ENCODE data around the gene SP3. TPM values are rescaled to one million over a fixed set of nuclear protein-coding genes. Genes with fewer than 3 reads are reported as not detected.

SP3 gene
- total RNA-seq (2021; ENCODE audit: unreplicated experiment) (80.2 TPM), Bru-seq, nascent RNA (percentile 98 among the genes with signal in this experiment), BruChase-seq, experiment 1, labeled RNA remaining after a 2-hour chase (percentile 97 among the genes with signal in this experiment), BruChase-seq, experiment 2, labeled RNA remaining after a 6-hour chase (percentile 93 among the genes with signal in this experiment)
- polyA plus RNA-seq (2012; ENCODE audit: insufficient read length), result 40.3 TPM
- long read RNA-seq, full-length matches to known transcripts, result 181 of 255 reads
- long read RNA-seq, partial matches to known transcripts, result 35 of 255 reads
- long read RNA-seq, other reads (novel, unspliced or antisense), result 39 of 255 reads

GRCh38 chr2:173965372-173966025, at the start of gene SP3:
Gene SP3, minus strand, starts transcription at chr2:173965373. Its CDS starts 202 bp downstream, at chr2:173965171.
- CTCF ChIA-PET, result no interaction called here
- H3K4me3 ChIP-seq (ENCODE audit: low read depth in 2 of 2, low read length in 2 of 2), result peak within 1 kb of the TSS; percentile 82 to 96
- intact Hi-C loops (cut with micrococcal nuclease; ENCODE audit: unreplicated experiment), result no loop called here

More at GRCh38 chr2:173965372-173966025, at the start of gene SP3:
- DNase-seq (ENCODE audit: low read depth, low spot score), result peak; percentile 67
- ATAC-seq, result peak; percentile 86
- POLR2A ChIA-PET, result interaction anchor here (0.5 to 0.6 kb wide), 2 partner anchors 19 to 391 kb away, joined by 3 to 5 read pairs; no protein-coding TSS in a partner anchor
- Histone ChIP-seq H3K27ac (ENCODE audit: low read length) (peak within 1 kb of the TSS; percentile 98), H3K9me3 (ENCODE audit: control insufficient read depth, insufficient read depth, low read depth, low read length) (peaks cover 9% of the 10 kb centered on the region; the same call in 1 of the 2 replicates), H3K36me3 (ENCODE audit: control insufficient read depth, insufficient read depth, low read length) (peaks cover 17% of the 10 kb centered on the region; the same call in 1 of the 2 replicates), H3K27me3 (ENCODE audit: control insufficient read depth, insufficient read depth, low read length) (no peaks in the 10 kb centered on the region), H3K4me1 (ENCODE audit: control insufficient read depth, insufficient read depth, low read length) (peaks cover 19% of the 10 kb centered on the region)
- in situ Hi-C loops (cut with HindIII; ENCODE audit: low pct_unique_long_range_greater_than_20kb, low sequenced_read_pairs), result no loop called here
- 0 out of 4 replicates have a peak, but pooled peaks of 1 of the 2 experiments have one; percentile 27 for TF ChIP-seq REST (IDR thresholded peaks at IDR 0.05; ENCODE audit: insufficient read depth in 1 of 2, low read depth in 2 of 2, low read length in 1 of 2)
- peak; percentile 84 for TF ChIP-seq POLR2AphosphoS5 (IDR thresholded peaks at IDR 0.05; ENCODE audit: low read depth, low read length)
- no peak for TF ChIP-seq CTCF (IDR thresholded peaks at IDR 0.05)
- TF ChIP-seq SIN3A (IDR thresholded peaks at IDR 0.05; ENCODE audit: borderline replicate concordance, insufficient read depth, low read depth, low read length), result peak; percentile 78
- peak; percentile 52; the same call in 1 of the 2 replicates for TF ChIP-seq TCF7L2 (IDR thresholded peaks at IDR 0.05; ENCODE audit: low read depth, low read length)
- BruUV-seq (replicated peaks), result no TSS peak

Data from Panc1 (cell line).